AG10803 (cell line): Measurements from ENCODE around the gene FAM117A.
A peak's percentile ranks its signal among the peaks of the same experiment; 100 is the strongest.

Experiments used
- DNase-seq: peaks from one replicate; pipeline ENCODE4 v3.0.0; 2010; ENCODE audit warnings: low read depth
- H3K4me3 ChIP-seq: 2 replicates; pipeline ENCODE4 v1.5.1; 2011; ENCODE audit warnings: mild to moderate bottlenecking, low read length, control low read depth
- CTCF ChIP-seq: conservative IDR thresholded peaks from 2 replicates; pipeline ENCODE4 v1.5.1; 2011; ENCODE audit warnings: mild to moderate bottlenecking, low read length, control low read depth, inconsistent platforms

FAM117A gene

GRCh38 chr17:49716668-49717364, 47.1 kb downstream of the FAM117A start:
- no peak for TF ChIP-seq CTCF
- H3K4me3 ChIP-seq, result no peak overlapping the region
- DNase-seq, result no peak

- DNase-seq, result no peak
- TF ChIP-seq CTCF, result no peak
- no peak overlapping the region for H3K4me3 ChIP-seq
These were observed 48.1 kb downstream of the FAM117A start for GRCh38 chr17:49715717-49716279.

- no peak for DNase-seq
- no peak overlapping the region for H3K4me3 ChIP-seq
- TF ChIP-seq CTCF, result no peak
These were observed 48.7 kb downstream of the FAM117A start for GRCh38 chr17:49715216-49715615.

GRCh38 chr17:49708515-49709183, 55.3 kb downstream of the FAM117A start:
- TF ChIP-seq CTCF, result no peak
- peak overlapping the region; percentile 74 for H3K4me3 ChIP-seq
- DNase-seq, result no peak

- peak; percentile 87 for TF ChIP-seq CTCF
- peak; percentile 99 for DNase-seq
- H3K4me3 ChIP-seq, result peak within 1 kb of the TSS; percentile 92
These were observed 56.1 kb downstream of the FAM117A start, which contains the start of gene SLC35B1 for GRCh38 chr17:49707608-49708514. TSS of gene SLC35B1 (minus strand) at chr17:49707964. CDS start at chr17:49707833, 131 bp downstream.

GRCh38 chr17:49707246-49707607, 56.7 kb downstream of the FAM117A start:
- TF ChIP-seq CTCF, result no peak
- DNase-seq, result no peak
- peak overlapping the region; percentile 92 for H3K4me3 ChIP-seq
